Natural killer cell (primary cell): ENCODE data around the gene PLN. TPM values are rescaled to one million over a fixed set of nuclear protein-coding genes. Genes with fewer than 3 reads are reported as not detected.

Source experiments
- ATAC-seq, 3 donors: fragments of 150-1000 bp in 2 of 3; fragments of 200-7000 bp in 1 of 3; cut with Tn5 transposase; 1 replicate in 1 of 3; 2 replicates in 2 of 3; pipeline ENCODE4 v1.10.0; 2021; ENCODE audit warnings: mild to moderate bottlenecking in 2 of 3, moderate library complexity in 2 of 3
- DNase-seq, 2 donors: peaks; one replicate each; pipeline versions ENCODE4 v3.0.0 to v3.0.0-alpha.2; 2013 to 2021; ENCODE audit warnings: mixed read lengths in 1 of 2
- H3K27ac ChIP-seq: one replicate; pipeline ENCODE4 v1.5.1; 2013; ENCODE audit warnings: mild to moderate bottlenecking, low read length
- H3K27me3 ChIP-seq: one replicate; pipeline ENCODE4 v1.6.1; 2013; ENCODE audit warnings: low read length; ENCODE audit not compliant: control insufficient read depth, insufficient read depth
- H3K36me3 ChIP-seq: one replicate; pipeline ENCODE4 v1.6.1; 2013; ENCODE audit warnings: low read length; ENCODE audit not compliant: control insufficient read depth, insufficient read depth
- H3K4me1 ChIP-seq: one replicate; pipeline ENCODE4 v1.6.1; 2013; ENCODE audit warnings: low read length; ENCODE audit not compliant: control insufficient read depth, insufficient read depth
- H3K4me3 ChIP-seq: one replicate; pipeline ENCODE4 v1.5.1; 2013; ENCODE audit warnings: low read length
- H3K9me3 ChIP-seq: one replicate; pipeline ENCODE4 v1.6.1; 2013; ENCODE audit warnings: low read length; ENCODE audit not compliant: control insufficient read depth, insufficient read depth
- H3K27ac Mint-ChIP-seq, 2 donors: one replicate each; pipeline ENCODE4 v1.8.0; 2022; ENCODE audit warnings: mild to moderate bottlenecking in 2 of 2, mixed read lengths in 2 of 2, moderate library complexity in 1 of 2
- H3K27me3 Mint-ChIP-seq, 2 donors: one replicate each; pipeline ENCODE4 v1.8.0; 2022; ENCODE audit warnings: low read depth in 2 of 2, mixed read lengths in 2 of 2
- H3K36me3 Mint-ChIP-seq: one replicate; pipeline ENCODE4 v1.8.0; 2022; ENCODE audit warnings: mixed read lengths
- H3K4me1 Mint-ChIP-seq, 2 donors: one replicate each; pipeline ENCODE4 v1.8.0; 2022; ENCODE audit warnings: mixed read lengths in 2 of 2
- H3K4me3 Mint-ChIP-seq: one replicate; pipeline ENCODE4 v1.8.0; 2022; ENCODE audit warnings: mild to moderate bottlenecking, moderate library complexity, mixed read lengths
- H3K9me3 Mint-ChIP-seq, 2 donors: one replicate each; pipeline ENCODE4 v1.8.0; 2022; ENCODE audit warnings: mixed read lengths in 2 of 2
- WGBS: methylation state at CpG from one replicate; pipeline ENCODE4 v1.1.7; 2013; ENCODE audit warnings: missing lambda C conversion rate; ENCODE audit not compliant: insufficient coverage; 5-methylcytosine and 5-hydroxymethylcytosine counted together
- intact Hi-C: fragments of 100-400 bp; cut with micrococcal nuclease; formaldehyde crosslinking; loops from one replicate; pipeline ENCODE4 v1.14.2; 2022
- total RNA-seq, 4 donors: library from RNA; stranded (reverse); fragments of 120-200 nt in 1 of 4; gene quantifications; one replicate each; pipeline versions ENCODE4 v1.2.3 to v1.2.4, GENCODE V29; 2013 to 2022
- TF ChIP-seq, protein P1 (sequence below): fragments of 200-600 bp; IDR thresholded peaks from one replicate; pipeline ENCODE4 v1.8.0; 2022; ENCODE audit warnings: antibody characterized with exemption

PLN gene
- total RNA-seq, 3 donors from 2014 or later (not counting 1 experiment from before 2014, with no cell fraction given), result not detected

DNA sequence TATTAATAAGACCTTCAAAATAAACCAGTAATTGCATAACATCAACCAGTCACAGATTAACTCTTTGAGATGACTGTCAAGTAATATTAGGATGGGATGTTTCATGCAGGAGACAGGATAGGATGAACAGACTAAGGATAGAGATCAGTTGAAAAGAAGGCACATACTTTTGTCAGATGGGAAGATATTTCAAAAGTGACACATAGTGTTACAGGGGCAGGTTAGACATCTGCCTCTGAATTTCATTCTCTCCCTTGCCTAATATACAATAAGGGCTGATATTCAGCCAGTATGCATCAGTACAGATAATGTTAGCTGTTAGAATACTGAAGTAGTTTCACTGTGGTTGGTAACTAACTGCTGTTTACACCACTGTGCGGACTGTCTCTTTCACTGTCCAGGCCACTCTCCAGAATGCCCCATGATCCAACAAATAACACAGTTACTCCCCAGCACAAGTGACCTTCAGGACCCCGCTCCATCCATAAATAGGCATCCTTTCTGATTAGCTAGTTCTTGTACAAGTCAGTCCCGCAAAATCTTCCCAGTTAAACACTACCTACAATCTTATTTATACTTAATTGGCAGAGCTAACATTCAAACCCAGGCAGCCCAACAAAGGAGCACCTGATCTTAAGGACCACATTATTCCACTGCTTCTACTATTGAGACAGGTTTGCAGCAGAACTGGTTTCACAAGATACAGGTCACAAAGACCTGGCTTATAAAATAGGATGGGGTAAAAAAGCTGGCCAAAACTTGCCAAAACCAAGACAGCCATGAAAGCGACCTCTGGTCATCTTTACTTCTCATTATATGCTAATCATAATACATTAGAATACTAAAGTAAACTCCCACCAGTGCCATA, 21.9 kb upstream of the PLN start:
- no peak overlapping the region for H3K27ac Mint-ChIP-seq
- no peaks in the 10 kb centered on the region for H3K27me3 Mint-ChIP-seq
- H3K27me3 ChIP-seq, result no peaks in the 10 kb centered on the region
- H3K9me3 ChIP-seq, result no peaks in the 10 kb centered on the region
- H3K36me3 Mint-ChIP-seq, result no peaks in the 10 kb centered on the region
- no peak overlapping the region for H3K27ac ChIP-seq
- H3K4me3 Mint-ChIP-seq, result no peak overlapping the region
- no peak overlapping the region for H3K4me3 ChIP-seq
- no peaks in the 10 kb centered on the region for H3K9me3 Mint-ChIP-seq
- TF ChIP-seq, protein P1, sequence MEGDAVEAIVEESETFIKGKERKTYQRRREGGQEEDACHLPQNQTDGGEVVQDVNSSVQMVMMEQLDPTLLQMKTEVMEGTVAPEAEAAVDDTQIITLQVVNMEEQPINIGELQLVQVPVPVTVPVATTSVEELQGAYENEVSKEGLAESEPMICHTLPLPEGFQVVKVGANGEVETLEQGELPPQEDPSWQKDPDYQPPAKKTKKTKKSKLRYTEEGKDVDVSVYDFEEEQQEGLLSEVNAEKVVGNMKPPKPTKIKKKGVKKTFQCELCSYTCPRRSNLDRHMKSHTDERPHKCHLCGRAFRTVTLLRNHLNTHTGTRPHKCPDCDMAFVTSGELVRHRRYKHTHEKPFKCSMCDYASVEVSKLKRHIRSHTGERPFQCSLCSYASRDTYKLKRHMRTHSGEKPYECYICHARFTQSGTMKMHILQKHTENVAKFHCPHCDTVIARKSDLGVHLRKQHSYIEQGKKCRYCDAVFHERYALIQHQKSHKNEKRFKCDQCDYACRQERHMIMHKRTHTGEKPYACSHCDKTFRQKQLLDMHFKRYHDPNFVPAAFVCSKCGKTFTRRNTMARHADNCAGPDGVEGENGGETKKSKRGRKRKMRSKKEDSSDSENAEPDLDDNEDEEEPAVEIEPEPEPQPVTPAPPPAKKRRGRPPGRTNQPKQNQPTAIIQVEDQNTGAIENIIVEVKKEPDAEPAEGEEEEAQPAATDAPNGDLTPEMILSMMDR, result no peak
- peaks cover 8% of the 10 kb centered on the region for H3K36me3 ChIP-seq
- DNase-seq (no peak), ATAC-seq (no peak)
- WGBS, result 84% methylated on average over 4 of the region's 4 CpGs
- intact Hi-C loops, result no loop called here
- peaks cover 25 to 29% of the 10 kb centered on the region in 2 donors for H3K4me1 Mint-ChIP-seq
- no peaks in the 10 kb centered on the region for H3K4me1 ChIP-seq

DNA sequence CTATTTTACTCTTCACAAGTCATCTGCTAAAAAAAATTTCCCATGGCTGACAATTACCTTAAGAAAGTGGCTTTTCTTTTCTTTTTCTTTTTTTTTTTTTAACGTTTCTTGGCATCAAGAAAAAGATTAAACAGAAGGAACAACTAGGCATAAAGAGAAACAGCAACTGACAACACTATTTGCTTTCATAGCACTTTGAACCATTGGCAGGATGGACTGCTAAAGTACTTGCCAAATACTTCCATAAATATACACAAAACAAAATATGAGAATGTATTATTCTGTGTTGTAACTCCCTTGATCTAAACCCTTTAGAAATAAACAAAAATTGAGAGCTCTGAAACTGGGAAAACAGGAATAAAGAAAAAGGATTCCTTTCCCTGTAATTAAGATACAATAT, 20.0 kb upstream of the PLN start:
- Histone ChIP-seq H3K27me3 (no peaks in the 10 kb centered on the region), H3K9me3 (no peaks in the 10 kb centered on the region), H3K4me1 (no peaks in the 10 kb centered on the region), H3K36me3 (peaks cover 4% of the 10 kb centered on the region), H3K27ac (no peak overlapping the region), H3K4me3 (no peak overlapping the region)
- TF ChIP-seq, protein P1, result no peak
- intact Hi-C loops, result no loop called here
- no peaks in the 10 kb centered on the region for H3K36me3 Mint-ChIP-seq
- no peak overlapping the region for H3K27ac Mint-ChIP-seq
- no peak overlapping the region for H3K4me3 Mint-ChIP-seq
- DNase-seq (no peak), ATAC-seq (no peak)
- H3K4me1 Mint-ChIP-seq, result peaks cover 35 to 38% of the 10 kb centered on the region in 2 donors
- no peaks in the 10 kb centered on the region for H3K27me3 Mint-ChIP-seq
- WGBS, result no CpG with 5 or more reads among the region's 1 CpG
- H3K9me3 Mint-ChIP-seq, result no peaks in the 10 kb centered on the region

DNA sequence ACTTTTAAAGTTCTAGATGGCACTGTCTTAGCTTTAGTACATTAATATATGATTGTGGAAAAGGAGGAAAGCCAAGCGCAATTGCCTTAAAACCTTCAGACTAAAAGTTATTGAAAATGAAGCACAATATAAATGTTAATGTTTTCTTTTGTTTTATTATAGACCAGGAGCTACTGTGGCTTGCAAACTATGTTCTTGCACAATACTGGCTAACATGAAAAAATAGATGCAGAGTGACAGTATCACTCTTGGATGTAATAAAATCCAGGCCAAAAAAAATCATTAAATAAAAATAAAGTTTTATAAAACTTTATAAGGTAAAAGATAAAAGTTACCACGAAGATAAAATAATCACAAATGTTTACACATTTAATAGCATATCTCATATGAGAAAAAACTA, 18.3 kb upstream of the PLN start:
- intact Hi-C loops, result no loop called here
- TF ChIP-seq, protein P1, result no peak
- WGBS, result no CpG with 5 or more reads among the region's 2 CpGs
- no peaks in the 10 kb centered on the region for H3K27me3 Mint-ChIP-seq
- H3K4me3 ChIP-seq, result no peak overlapping the region
- H3K27ac ChIP-seq, result no peak overlapping the region
- H3K9me3 Mint-ChIP-seq, result no peaks in the 10 kb centered on the region
- H3K9me3 ChIP-seq, result no peaks in the 10 kb centered on the region
- H3K4me3 Mint-ChIP-seq, result no peak overlapping the region
- H3K27ac Mint-ChIP-seq, result no peak overlapping the region
- no peak for DNase-seq
- no peaks in the 10 kb centered on the region for H3K4me1 ChIP-seq
- no peaks in the 10 kb centered on the region for H3K27me3 ChIP-seq
- H3K36me3 Mint-ChIP-seq, result no peaks in the 10 kb centered on the region
- no peaks in the 10 kb centered on the region for H3K36me3 ChIP-seq
- H3K4me1 Mint-ChIP-seq, result peaks cover 32 to 38% of the 10 kb centered on the region in 2 donors
- ATAC-seq, result no peak
